Neural cell (in vitro differentiated cells): ENCODE results near the gene BRICD5.

Experiments
- EP300 ChIP-seq: fragments of 450-650 bp; conservative IDR thresholded peaks from 2 replicates; pipeline ENCODE4 v1.6.1; 2014; ENCODE audit warnings: antibody characterized with exemption, mild to moderate bottlenecking, moderate library complexity; ENCODE audit not compliant: poor library complexity, severe bottlenecking
- EZH2 ChIP-seq: fragments of 200-600, 300-800 bp; shearing (Covaris generic), sonication (generic); IDR thresholded peaks from 2 replicates; pipeline ENCODE4 v1.6.1; 2014; ENCODE audit warnings: antibody characterized with exemption, low read length, borderline replicate concordance, mild to moderate bottlenecking; ENCODE audit not compliant: insufficient read depth, poor library complexity, severe bottlenecking

GRCh38 chr16:2205967-2206313, 4.7 kb downstream of the BRICD5 start:
- no peak for TF ChIP-seq EP300
- TF ChIP-seq EZH2: no peak
